ENCODE results near the gene NISCH.

Gene NISCH

GRCh38 chr3:52472239-52473000, 17.0 kb downstream of the NISCH start:
- DNase-seq = no peak

DNA sequence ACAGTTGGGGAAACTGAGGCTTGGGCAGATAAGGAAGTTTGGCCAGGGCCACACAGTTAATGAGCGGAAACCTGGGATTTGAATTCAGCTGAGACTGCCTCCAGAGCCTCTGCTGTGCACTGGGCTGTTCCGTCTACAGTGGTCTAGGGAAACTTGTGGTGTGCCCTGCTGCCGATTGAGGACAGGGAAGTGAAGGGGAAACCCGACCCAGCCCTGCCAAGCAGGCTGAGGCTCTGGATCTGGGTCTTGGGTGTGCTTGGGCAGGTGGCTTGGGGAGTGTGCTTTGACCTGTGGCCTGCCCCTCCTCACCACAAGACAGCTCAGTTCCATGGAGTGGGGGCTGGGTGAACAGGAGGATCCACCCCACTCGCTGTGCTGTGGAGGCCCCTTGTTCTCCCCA, 17.6 kb downstream of the NISCH start:
- no peak for DNase-seq

- no peak for DNase-seq
These were observed 21.8 kb downstream of the NISCH start for GRCh38 chr3:52477076-52477795.

DNA sequence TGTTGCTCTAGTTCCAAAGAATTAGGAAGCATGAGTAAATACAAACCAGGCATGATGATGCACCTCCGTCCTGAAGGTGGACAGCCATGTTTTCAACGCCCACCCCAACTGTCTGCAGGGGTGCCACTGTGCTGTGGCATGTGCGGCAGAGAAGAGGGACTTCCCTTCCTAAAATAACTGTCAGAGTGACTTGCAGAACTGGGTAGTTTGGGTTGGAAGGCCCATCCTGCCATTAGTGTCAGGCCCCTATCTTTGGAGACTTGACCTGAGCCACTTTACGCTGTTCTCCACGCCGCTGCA, 22.3 kb downstream of the NISCH start:
- DNase-seq = no peak

DNA sequence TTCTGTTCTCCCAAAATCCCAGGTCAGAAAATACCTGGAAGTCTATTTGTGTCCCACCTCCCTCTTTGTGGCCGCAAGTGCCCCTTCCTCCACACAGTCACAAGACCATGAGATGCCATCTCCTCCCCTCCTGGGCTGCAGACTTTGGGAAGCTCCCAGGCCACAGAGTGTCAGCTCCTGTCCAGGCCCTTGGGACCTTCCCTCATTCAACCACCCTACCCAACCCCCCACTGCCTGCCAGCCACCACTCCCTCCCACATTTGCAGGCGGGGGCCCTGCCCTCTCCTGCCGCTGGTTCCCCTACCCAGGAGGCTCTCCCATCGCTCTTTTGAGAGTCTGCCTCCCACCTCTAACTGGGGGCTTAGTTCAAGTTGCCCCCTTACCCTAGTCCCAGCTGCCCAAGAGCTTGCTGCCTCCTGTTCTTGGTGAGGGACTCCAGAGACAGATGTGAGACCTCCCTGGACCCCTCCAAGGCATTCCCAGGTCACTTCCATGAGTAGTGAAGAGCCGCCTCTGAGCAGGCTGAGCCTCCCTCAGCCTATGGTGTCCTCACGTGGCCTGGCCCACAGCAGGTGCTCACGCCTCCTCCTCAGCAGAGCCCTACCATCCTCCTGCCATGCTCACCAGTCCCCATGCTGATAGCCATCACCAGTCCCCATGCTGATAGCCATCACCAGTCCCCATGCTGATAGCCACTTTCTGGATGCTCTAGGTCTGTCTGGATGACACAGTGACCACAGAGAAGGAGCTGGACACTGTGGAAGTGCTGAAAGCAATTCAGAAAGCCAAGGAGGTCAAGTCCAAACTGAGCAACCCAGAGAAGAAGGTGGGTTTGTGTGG, 23.9 kb downstream of the NISCH start:
- no peak for DNase-seq

GRCh38 chr3:52479877-52480575, 24.6 kb downstream of the NISCH start:
- DNase-seq = no peak

GRCh38 chr3:52480768-52481715, 25.6 kb downstream of the NISCH start:
- no peak for DNase-seq

DNA sequence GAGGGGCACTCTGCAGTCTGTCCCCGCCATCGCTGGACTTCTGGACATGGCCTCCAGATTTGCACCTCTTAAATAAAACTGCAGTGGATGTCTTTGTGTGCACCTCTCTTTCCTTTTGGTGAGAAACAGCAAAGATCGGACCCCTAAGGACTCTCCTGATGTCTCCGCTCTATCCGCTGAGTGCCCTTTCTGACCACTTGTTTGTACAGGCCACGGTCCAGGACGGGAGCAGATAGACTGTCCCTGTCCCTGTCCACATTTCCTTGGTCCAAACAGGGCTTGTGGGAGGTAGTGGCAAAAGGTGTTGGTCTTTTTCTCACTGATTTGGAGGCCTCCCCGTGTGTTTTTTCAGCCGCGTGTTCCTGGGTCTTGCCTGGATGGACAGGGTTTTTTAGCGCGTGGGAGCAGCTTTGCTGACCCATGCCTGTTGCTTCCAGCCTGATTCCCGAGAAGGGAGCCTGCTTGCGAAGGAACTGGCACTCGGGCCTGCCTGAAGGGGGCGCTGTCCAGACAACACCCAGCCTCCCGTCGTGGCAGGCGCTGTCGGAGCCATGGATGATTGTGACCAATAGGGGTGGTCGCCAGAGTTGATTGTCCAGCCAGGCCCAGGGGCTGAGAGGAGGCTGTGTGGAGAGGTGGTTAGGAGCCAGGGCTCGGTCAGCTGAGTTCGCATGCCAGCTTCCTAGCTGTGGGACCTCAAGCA, 26.6 kb downstream of the NISCH start:
- no peak for DNase-seq

DNA sequence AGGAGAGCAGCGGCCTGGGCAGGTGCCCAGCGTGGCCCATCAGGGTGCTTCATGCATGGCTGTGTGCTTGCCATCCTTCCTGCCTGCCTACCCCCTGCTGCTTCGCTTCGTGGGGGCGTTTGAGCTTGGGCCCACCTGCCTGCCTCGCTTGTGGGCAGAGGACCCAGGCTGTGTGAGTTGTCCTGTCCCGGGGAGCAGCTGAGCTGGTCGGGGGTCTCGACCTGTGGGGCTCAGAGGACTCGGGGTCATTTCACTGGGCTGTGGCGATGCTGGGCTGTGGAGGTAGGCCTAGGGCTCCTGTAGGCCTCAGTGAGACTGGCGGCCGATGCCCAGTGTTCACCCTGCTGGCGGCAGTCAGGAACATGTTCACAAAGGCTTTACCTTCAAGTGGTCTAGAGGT, 27.7 kb downstream of the NISCH start:
- DNase-seq = no peak

GRCh38 chr3:52483577-52484381, 28.4 kb downstream of the NISCH start:
- no peak for DNase-seq

DNA sequence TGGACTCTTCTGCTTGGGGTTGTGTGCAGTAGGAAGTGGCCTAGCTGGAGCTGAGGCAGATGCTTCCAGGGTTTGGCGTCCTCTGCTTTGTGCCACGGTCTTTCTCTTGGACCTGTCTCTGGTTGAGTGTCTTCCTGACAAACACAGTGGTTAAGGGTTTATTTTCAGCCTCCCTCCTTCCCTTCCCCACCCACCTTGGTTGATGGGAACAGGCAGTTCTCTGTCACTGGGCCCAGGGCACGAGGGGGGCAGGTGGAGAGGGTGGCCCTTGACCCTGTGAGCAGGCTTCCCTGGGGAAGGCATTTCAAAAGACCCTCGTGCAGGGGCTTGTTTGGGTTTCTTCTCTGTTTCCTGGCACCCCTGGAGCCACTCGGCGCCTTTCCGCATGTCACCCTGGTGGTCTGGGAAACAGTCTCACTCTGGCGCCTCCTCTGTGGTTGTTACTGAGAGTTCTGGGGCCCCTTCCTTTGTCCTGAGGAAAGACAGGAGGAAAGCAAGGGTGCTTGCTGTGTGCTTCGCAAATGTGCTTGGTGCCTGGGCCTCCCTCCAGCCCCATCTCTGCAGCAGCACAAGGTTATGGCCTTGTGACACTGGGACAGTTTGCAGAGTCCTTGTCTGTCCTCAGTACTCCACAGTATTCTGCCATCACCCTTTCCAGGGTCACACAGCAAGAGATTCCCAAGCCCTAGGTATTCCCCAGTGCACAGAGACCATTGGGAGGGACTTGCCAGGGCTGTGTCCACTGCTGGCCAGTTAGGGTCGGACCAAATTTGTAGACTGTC, 29.5 kb downstream of the NISCH start:
- DNase-seq = no peak

- DNase-seq = no peak
These were observed 31.8 kb downstream of the NISCH start for GRCh38 chr3:52487050-52487787.

GRCh38 chr3:52487788-52488691, 32.6 kb downstream of the NISCH start:
- DNase-seq = no peak

DNA sequence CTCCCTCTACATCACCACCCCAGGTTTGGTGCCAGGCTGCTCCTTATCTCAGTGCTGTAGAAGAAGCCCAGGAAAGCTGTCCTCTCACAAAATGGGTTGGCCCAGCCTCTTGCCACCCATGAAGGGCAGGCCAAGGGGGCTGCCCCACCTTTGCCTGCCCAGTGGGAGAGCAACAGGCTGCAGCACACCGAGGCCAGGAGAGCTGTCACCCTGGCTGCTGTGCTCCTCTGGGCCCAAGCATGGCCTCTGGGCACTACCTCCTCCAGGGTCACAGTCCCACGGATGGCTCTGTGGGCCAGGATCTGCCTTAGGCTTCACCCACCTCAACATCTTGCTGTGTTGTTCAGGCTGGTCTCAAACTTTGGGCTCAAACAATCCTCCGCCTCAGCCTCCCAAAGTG, 33.3 kb downstream of the NISCH start:
- no peak for DNase-seq

- DNase-seq = no peak
These were observed 34.0 kb downstream of the NISCH start for GRCh38 chr3:52489453-52489852.

DNA sequence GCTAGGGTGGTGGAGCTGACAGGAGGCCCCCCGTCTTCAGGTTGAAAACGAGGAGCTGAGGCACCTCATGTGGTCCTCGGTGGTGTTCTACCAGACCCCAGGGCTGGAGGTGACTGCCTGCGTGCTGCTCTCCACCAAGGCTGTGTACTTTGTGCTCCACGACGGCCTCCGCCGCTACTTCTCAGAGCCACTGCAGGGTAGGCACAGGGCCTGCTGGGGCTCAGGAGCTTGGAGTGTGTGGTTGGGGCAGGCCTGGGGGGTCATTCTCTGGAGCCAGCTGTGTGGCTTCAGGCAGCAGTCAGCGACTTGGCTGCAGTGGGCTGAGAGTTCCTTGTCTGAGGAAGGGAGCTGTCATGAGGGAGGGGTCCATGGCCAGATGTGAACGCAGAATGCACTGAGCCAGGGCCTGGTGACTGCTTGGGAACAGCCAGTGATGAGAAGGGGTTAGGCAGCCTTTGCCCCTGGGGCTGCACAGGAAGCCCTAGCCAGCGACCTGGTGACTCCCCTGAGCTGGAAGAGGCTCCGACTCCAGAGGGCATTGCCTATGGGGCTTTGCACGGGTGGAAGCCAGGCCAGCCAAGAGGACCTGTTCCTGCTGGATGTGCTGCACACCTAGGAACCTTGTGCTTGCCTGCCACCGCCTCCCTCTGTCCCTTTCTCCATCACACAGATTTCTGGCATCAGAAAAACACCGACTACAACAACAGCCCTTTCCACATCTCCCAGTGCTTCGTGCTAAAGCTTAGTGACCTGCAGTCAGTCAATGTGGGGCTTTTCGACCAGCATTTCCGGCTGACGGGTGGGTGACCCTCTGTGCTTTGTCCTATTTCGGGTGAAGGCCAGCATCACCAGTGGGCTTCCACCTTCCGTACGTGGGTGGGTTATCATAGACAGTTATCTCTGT, 34.9 kb downstream of the NISCH start:
- DNase-seq = no peak
